ENCODE data around the gene B3GNT3.

Gene B3GNT3

DNA sequence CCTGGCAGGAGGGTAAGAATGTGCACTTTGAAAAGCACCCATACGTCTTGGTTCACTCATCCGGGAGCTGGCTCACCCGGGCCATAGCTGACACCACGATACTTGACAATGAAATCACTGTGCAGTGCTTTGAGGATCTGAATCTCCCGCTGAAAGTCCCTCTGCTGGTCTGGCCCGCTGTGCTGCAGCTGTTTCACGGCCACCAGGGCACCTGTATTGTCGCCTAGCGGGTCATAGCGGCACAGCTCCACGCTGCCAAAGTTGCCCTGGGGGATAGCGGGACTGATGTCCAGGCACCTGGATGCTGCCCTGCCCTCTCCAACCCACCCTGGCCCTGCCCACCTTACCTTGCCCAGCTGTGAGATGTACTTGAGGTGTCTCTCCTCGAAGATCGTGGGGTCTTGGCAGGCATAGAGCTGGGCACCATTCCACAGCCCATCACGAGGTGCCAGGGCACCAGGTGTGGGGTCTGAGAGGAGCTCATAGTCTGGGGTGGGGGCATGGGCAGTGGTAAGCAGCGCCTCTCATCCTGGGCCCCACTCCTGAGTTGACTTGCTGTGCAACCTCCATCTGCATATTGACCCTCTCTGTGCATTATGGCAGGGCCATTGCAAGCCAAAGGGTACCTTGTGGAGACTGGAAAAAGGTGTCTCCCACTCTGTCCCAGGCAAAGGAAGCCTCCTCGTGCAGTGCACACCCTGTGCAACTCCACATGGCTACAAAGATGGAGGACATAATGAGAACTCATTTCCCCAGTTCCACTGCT lies 37.7 kb downstream of the B3GNT3 start:
- Histone ChIP-seq H3K9ac (ENCODE audit: low read depth, low read length) (no peak overlapping the region), H3K27me3 (ENCODE audit: insufficient read depth, low read length, poor library complexity) (no peaks in the 10 kb centered on the region), H2AFZ (ENCODE audit: low read depth, low read length) (no peak overlapping the region), H4K20me1 (ENCODE audit: insufficient read depth, low read length) (no peaks in the 10 kb centered on the region), H3K4me1 (ENCODE audit: insufficient read depth, low read length) (no peaks in the 10 kb centered on the region), H3K4me2 (ENCODE audit: insufficient read depth, low read length) (no peak overlapping the region), H3K27ac (ENCODE audit: low read length) (no peak overlapping the region), H3K4me3 (ENCODE audit: low read depth in 1 of 2, low read length in 2 of 2) (no peak overlapping the region), H3K9me3 (ENCODE audit: insufficient read depth, low read length, severe bottlenecking) (no peaks in the 10 kb centered on the region), H3K36me3 (ENCODE audit: insufficient read depth, low read length) (0 out of 2 replicates have a peak, but pooled peaks cover 3% of the 10 kb centered on the region), H3K79me2 (ENCODE audit: insufficient read depth, low read length) (no peaks in the 10 kb centered on the region)
- ATAC-seq (ENCODE audit: insufficient read depth, low read depth) = no peak
- TF ChIP-seq, protein P1, sequence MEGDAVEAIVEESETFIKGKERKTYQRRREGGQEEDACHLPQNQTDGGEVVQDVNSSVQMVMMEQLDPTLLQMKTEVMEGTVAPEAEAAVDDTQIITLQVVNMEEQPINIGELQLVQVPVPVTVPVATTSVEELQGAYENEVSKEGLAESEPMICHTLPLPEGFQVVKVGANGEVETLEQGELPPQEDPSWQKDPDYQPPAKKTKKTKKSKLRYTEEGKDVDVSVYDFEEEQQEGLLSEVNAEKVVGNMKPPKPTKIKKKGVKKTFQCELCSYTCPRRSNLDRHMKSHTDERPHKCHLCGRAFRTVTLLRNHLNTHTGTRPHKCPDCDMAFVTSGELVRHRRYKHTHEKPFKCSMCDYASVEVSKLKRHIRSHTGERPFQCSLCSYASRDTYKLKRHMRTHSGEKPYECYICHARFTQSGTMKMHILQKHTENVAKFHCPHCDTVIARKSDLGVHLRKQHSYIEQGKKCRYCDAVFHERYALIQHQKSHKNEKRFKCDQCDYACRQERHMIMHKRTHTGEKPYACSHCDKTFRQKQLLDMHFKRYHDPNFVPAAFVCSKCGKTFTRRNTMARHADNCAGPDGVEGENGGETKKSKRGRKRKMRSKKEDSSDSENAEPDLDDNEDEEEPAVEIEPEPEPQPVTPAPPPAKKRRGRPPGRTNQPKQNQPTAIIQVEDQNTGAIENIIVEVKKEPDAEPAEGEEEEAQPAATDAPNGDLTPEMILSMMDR (IDR thresholded peaks at IDR 0.05; ENCODE audit: borderline replicate concordance, extremely low read depth, low read length, poor library complexity, severe bottlenecking) = no peak
- TF ChIP-seq EZH2 (IDR thresholded peaks at IDR 0.05; ENCODE audit: borderline replicate concordance, low read depth, low read length, severe bottlenecking) = no peak
- no peak for DNase-seq

DNA sequence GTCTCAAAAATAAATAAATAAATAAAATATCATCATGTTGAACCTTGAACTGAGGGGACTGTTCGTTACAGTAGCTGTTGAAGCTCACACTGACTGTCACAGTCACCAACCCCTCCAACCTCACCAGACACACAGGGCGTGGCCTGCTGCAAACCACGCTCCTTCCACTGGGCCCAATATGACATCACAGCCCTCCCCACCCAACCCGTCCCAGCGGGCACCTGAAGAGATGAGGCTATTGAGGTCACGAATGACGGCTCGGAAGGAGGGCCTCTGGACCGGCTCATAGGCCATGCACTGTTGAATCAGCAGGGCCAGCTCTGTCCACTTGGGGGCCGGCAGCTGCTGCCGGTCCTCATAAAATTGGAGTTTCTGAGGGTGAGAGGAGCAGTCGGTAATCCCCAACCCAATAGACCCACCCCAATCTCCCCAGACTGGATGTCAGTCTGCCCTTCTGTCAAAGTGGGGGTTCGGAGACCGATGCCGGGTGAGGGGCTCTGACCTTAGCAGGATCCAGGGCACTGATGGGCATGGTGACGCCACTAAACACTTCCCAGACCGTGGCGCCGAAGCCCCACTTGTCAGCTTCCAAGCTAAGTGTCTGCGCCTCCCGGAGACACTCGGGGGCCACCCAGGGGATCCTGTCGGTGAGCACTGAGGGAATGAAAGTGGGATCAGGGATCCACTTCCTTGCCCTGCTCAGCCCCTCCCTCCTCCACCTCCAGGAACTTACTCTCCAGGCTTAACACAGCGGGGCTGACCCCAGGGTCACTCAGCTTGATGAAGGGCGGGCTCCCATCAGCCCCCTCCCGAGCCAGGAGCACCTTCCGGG lies 39.6 kb downstream of the B3GNT3 start:
- no peaks in the 10 kb centered on the region for H3K9me3 ChIP-seq (ENCODE audit: insufficient read depth, low read length, severe bottlenecking)
- H3K27ac ChIP-seq (ENCODE audit: low read length) = no peak overlapping the region
- ATAC-seq (ENCODE audit: insufficient read depth, low read depth) (no peak), DNase-seq (no peak)
- H2AFZ ChIP-seq (ENCODE audit: low read depth, low read length) = no peak overlapping the region
- TF ChIP-seq, protein P1 (IDR thresholded peaks at IDR 0.05; ENCODE audit: borderline replicate concordance, extremely low read depth, low read length, poor library complexity, severe bottlenecking) = peak; percentile 6
- TF ChIP-seq EZH2 (IDR thresholded peaks at IDR 0.05; ENCODE audit: borderline replicate concordance, low read depth, low read length, severe bottlenecking) = no peak
- H3K9ac ChIP-seq (ENCODE audit: low read depth, low read length) = no peak overlapping the region
- no peaks in the 10 kb centered on the region for H4K20me1 ChIP-seq (ENCODE audit: insufficient read depth, low read length)
- no peak overlapping the region for H3K4me3 ChIP-seq (ENCODE audit: low read depth in 1 of 2, low read length in 2 of 2)
- no peak overlapping the region for H3K4me2 ChIP-seq (ENCODE audit: insufficient read depth, low read length)
- no peaks in the 10 kb centered on the region for H3K4me1 ChIP-seq (ENCODE audit: insufficient read depth, low read length)
- H3K79me2 ChIP-seq (ENCODE audit: insufficient read depth, low read length) = no peaks in the 10 kb centered on the region
- H3K36me3 ChIP-seq (ENCODE audit: insufficient read depth, low read length) = 0 out of 2 replicates have a peak, but pooled peaks cover 3% of the 10 kb centered on the region
- H3K27me3 ChIP-seq (ENCODE audit: insufficient read depth, low read length, poor library complexity) = no peaks in the 10 kb centered on the region

- H3K27ac ChIP-seq (ENCODE audit: low read length) = no peak overlapping the region
- no peak overlapping the region for H3K9ac ChIP-seq (ENCODE audit: low read depth, low read length)
- H3K4me1 ChIP-seq (ENCODE audit: insufficient read depth, low read length) = no peaks in the 10 kb centered on the region
- no peak for DNase-seq
- no peak overlapping the region for H3K4me3 ChIP-seq (ENCODE audit: low read depth in 1 of 2, low read length in 2 of 2)
- H3K36me3 ChIP-seq (ENCODE audit: insufficient read depth, low read length) = 0 out of 2 replicates have a peak, but pooled peaks cover 3% of the 10 kb centered on the region
- no peaks in the 10 kb centered on the region for H3K79me2 ChIP-seq (ENCODE audit: insufficient read depth, low read length)
- no peaks in the 10 kb centered on the region for H3K9me3 ChIP-seq (ENCODE audit: insufficient read depth, low read length, severe bottlenecking)
- no peaks in the 10 kb centered on the region for H4K20me1 ChIP-seq (ENCODE audit: insufficient read depth, low read length)
- TF ChIP-seq EZH2 (IDR thresholded peaks at IDR 0.05; ENCODE audit: borderline replicate concordance, low read depth, low read length, severe bottlenecking) = no peak
- TF ChIP-seq, protein P1 (IDR thresholded peaks at IDR 0.05; ENCODE audit: borderline replicate concordance, extremely low read depth, low read length, poor library complexity, severe bottlenecking) = no peak
- H3K27me3 ChIP-seq (ENCODE audit: insufficient read depth, low read length, poor library complexity) = no peaks in the 10 kb centered on the region
- H2AFZ ChIP-seq (ENCODE audit: low read depth, low read length) = no peak overlapping the region
- H3K4me2 ChIP-seq (ENCODE audit: insufficient read depth, low read length) = no peak overlapping the region
- ATAC-seq (ENCODE audit: insufficient read depth, low read depth) = no peak
Observed at GRCh38 chr19:17835182-17836006, 40.5 kb downstream of the B3GNT3 start.
